GM12878 (cell line): ENCODE data around the gene FGF2. TPM values are rescaled to one million over a fixed set of nuclear protein-coding genes. Genes with fewer than 3 reads are reported as not detected.

ENCODE experiments used
- ATAC-seq: fragments of 200-7000 bp; cut with Tn5 transposase; 3 replicates; pipeline ENCODE4 v1.9.1; 2020; ENCODE audit warnings: mild to moderate bottlenecking, moderate library complexity
- BruUV-seq: library from RNA; stranded (reverse); fragments of 400-500 nt; replicated peaks from 2 replicates; lab custom pipeline; 2021; lab: Mats Ljungman, UMichigan
- CTCF ChIA-PET: fragments of 300-600 bp; sonication (Branson Sonifier 250); formaldehyde crosslinking; extraction: SDS; loops from one replicate; lab custom pipeline; 2021; ENCODE audit warnings: inconsistent platforms; lab: Yijun Ruan, JAX
- POLR2A ChIA-PET: fragments of 350-600 bp; formaldehyde crosslinking; extraction: SDS; loops from one replicate; lab custom pipeline; 2021; ENCODE audit warnings: inconsistent platforms; lab: Charles Lee
- RAD21 ChIA-PET: fragments of 300-600 bp; sonication (Branson Sonifier 250); formaldehyde crosslinking; loops from one replicate; lab custom pipeline; 2023; ENCODE audit warnings: antibody characterized with exemption; ENCODE audit not compliant: unreplicated experiment; lab: Charles Lee
- SMC1A ChIA-PET: fragments of 300-600 bp; sonication (Branson Sonifier 250); formaldehyde crosslinking; loops from one replicate; lab custom pipeline; 2023; ENCODE audit not compliant: unreplicated experiment, uncharacterized antibody; lab: Charles Lee
- DNase-seq: peaks from one replicate; pipeline ENCODE4 v3.0.0-alpha.2; 2011; ENCODE audit warnings: low read depth, low spot score
- FAIRE-seq: peaks from 3 replicates; lab custom pipeline; 2011; peaks lifted over from hg19 to GRCh38; lab: Jason Lieb, UNC
- H2AFZ ChIP-seq: 2 replicates; pipeline ENCODE4 v1.6.0; 2011; ENCODE audit warnings: low read depth, low read length, control low read depth; ENCODE audit not compliant: control insufficient read depth
- H3K27ac ChIP-seq: 2 replicates; pipeline ENCODE4 v1.5.1; 2011; ENCODE audit warnings: control low read depth; ENCODE audit not compliant: control insufficient read depth, insufficient read depth
- H3K27me3 ChIP-seq, 2 experiments: replicated peaks in 1 of 2; 2 replicates each; pipeline versions ENCODE4 v1.6.0 to v1.6.1; 2011; ENCODE audit warnings: low read length in 1 of 2; ENCODE audit not compliant: control insufficient read depth in 2 of 2, insufficient read depth in 2 of 2
- H3K36me3 ChIP-seq, 2 experiments: 2 replicates each; pipeline ENCODE4 v1.5.1; 2011; ENCODE audit warnings: low read length in 1 of 2; ENCODE audit not compliant: control insufficient read depth in 2 of 2, insufficient read depth in 2 of 2
- H3K4me1 ChIP-seq: 2 replicates; pipeline ENCODE4 v1.6.1; 2011; ENCODE audit warnings: mild to moderate bottlenecking, low read length, moderate library complexity, mixed read lengths; ENCODE audit not compliant: control insufficient read depth, insufficient read depth
- H3K4me2 ChIP-seq: 2 replicates; pipeline ENCODE4 v1.6.0; 2011; ENCODE audit warnings: control low read depth; ENCODE audit not compliant: control insufficient read depth, insufficient read depth
- H3K4me3 ChIP-seq: fragments of 200-600 bp; sonication (generic); 2 replicates; pipeline ENCODE4 v1.5.1; 2016
- H3K79me2 ChIP-seq: 2 replicates; pipeline ENCODE4 v1.6.0; 2011; ENCODE audit warnings: low read length; ENCODE audit not compliant: control insufficient read depth, insufficient read depth
- H3K9ac ChIP-seq: 2 replicates; pipeline ENCODE4 v1.8.0; 2011; ENCODE audit warnings: low read length, control low read depth, mixed read lengths; ENCODE audit not compliant: control insufficient read depth, insufficient read depth
- H3K9me3 ChIP-seq: replicated peaks from 3 replicates; pipeline ENCODE4 v1.5.1; 2011; ENCODE audit warnings: mild to moderate bottlenecking, low read length; ENCODE audit not compliant: control insufficient read depth, insufficient read depth
- H4K20me1 ChIP-seq: 2 replicates; pipeline ENCODE4 v1.6.0; 2011; ENCODE audit not compliant: control insufficient read depth, insufficient read depth
- CBX5 ChIP-seq: sonication (generic); IDR thresholded peaks from 2 replicates; pipeline ENCODE4 v1.6.1; 2016; ENCODE audit warnings: low read depth, moderate library complexity, mild to moderate bottlenecking, inconsistent platforms
- CHD1 ChIP-seq: IDR thresholded peaks from 2 replicates; pipeline ENCODE4 v1.6.1; 2012; ENCODE audit warnings: low read depth, low read length, improper control_type of control experiment
- EZH2 ChIP-seq: IDR thresholded peaks from 2 replicates; pipeline ENCODE4 v1.6.1; 2012; ENCODE audit warnings: low read depth, mild to moderate bottlenecking, control low read depth, inconsistent platforms, low read length, borderline replicate concordance; ENCODE audit not compliant: control insufficient read depth
- NFYB ChIP-seq: IDR thresholded peaks from 2 replicates; pipeline ENCODE4 v1.6.1; 2011; ENCODE audit warnings: low read depth, mild to moderate bottlenecking, low read length, improper control_type of control experiment, moderate library complexity; ENCODE audit not compliant: insufficient read depth
- NR2F1 ChIP-seq: fragments of 450-650 bp; conservative IDR thresholded peaks from 2 replicates; pipeline ENCODE4 v1.6.1; 2017; ENCODE audit warnings: mild to moderate bottlenecking
- SMARCA5 ChIP-seq: fragments of 450-650 bp; IDR thresholded peaks from 2 replicates; pipeline ENCODE4 v1.6.1; 2017; ENCODE audit warnings: mild to moderate bottlenecking
- YY1 ChIP-seq: IDR thresholded peaks from 2 replicates; pipeline ENCODE4 v1.6.1; 2011; ENCODE audit warnings: low read depth, mild to moderate bottlenecking, low read length
- WGBS: methylation state at CpG from one replicate; pipeline ENCODE4 v1.1.6; 2016; ENCODE audit warnings: low lambda C conversion rate; ENCODE audit not compliant: insufficient replicate concordance, insufficient coverage; ENCODE audit errors: missing lambda C conversion rate; 5-methylcytosine and 5-hydroxymethylcytosine counted together
- in situ Hi-C: fragments of 300-500 bp; cut with MboI; formaldehyde crosslinking; loops from 9 replicates; pipeline ENCODE4 v1.14.3; 2018; ENCODE audit warnings: mixed read lengths
- intact Hi-C: fragments of 100-400 bp; cut with micrococcal nuclease; formaldehyde crosslinking; loops from one replicate; pipeline ENCODE4 v1.14.2; 2022; ENCODE audit not compliant: unreplicated experiment
- polyA plus RNA-seq, 11 experiments: library from polyadenylated mRNA; depleted of rRNA in 4 of 11; unstranded in 6 of 11; stranded (reverse) in 5 of 11; fragments of >200 nt; fragmentation: Nextera tagmentation in 4 of 11; fragmentation: Illumina TruSeq in 1 of 11; extraction: Ambion mirVana in 4 of 11; extraction: Trizol in 1 of 11; gene quantifications; 1 replicate in 1 of 11; 2 replicates in 10 of 11; pipeline versions ENCODE4 v1.2.1 to v1.2.3, GENCODE V29; 2011 to 2016; ENCODE audit warnings: inconsistent platforms in 2 of 11, missing spikeins in 2 of 11, low read depth in 1 of 11
- total RNA-seq, 4 experiments: library from RNA; depleted of rRNA in 3 of 4; stranded (reverse); fragments of >200 nt in 3 of 4; fragmentation: Illumina TruSeq in 1 of 4; extraction: Trizol in 1 of 4; gene quantifications; 2 replicates each; pipeline versions ENCODE4 v1.2.1 to v1.2.3, GENCODE V29; 2013 to 2021
- TF ChIP-seq, protein P1 (sequence below): fragments of 450-650 bp; IDR thresholded peaks from 2 replicates; pipeline ENCODE4 v1.6.1; 2017; ENCODE audit warnings: mild to moderate bottlenecking, low read depth, inconsistent platforms; ENCODE audit not compliant: poor library complexity, severe bottlenecking

FGF2 gene
- total and polyA plus RNA-seq, 10 of the 15 experiments (the other 5 are each of a cell fraction or from before 2014, with no cell fraction given), result 0.13 to 1.7 (median 0.25) TPM

DNA sequence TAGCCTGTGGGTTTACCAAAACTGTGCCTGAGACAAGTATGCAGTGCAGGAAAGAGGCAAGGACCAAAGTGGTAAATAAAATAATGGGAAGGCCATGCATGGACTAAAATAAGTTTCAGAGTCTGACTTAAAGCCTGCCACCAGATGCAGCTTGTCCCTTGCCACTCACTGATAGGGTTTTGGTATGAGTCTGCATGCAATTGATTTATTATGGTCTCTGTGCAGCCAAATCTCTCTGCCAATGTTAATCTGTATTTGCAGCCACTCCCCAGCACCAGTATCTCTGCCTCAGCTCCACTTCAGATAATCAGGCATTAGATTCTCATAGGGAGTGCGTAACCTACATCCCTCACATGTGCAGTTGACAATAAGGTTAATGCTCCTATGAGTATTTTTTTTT lies 5.5 kb upstream of the FGF2 start (continued):
- TF ChIP-seq NR2F1, result no peak
- TF ChIP-seq EZH2, result no peak
- no peak for TF ChIP-seq CHD1
- no peak for TF ChIP-seq NFYB
- no peak for TF ChIP-seq YY1

DNA sequence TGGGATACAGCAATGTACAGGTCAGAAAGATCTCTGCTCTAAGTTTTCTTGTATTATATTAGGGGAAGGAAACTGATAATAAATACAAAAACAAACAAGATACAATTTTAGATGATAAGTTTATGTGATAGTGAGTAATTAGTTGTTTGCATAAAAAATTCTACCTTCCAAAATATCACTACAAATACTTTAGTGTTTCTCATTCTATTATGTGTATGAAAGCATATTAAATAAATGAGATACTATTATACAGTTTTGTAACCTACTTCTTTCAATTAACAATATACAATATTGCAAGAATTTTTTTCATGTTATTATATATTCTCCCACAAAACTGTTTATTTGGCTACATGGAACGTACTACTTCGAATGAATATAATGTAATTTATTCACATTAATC lies 4.2 kb upstream of the FGF2 start:
- SMC1A ChIA-PET, result interaction anchor here (0.6 kb wide), 1 partner anchor 32 kb away, joined by 3 read pairs; no protein-coding TSS in a partner anchor
- H3K27ac ChIP-seq, result no peak overlapping the region
- no peaks in the 10 kb centered on the region for H3K79me2 ChIP-seq
- no peak overlapping the region for H2AFZ ChIP-seq
- 91% methylated on average over 2 of the region's 2 CpGs for WGBS
- FAIRE-seq (no peak), ATAC-seq (no peak), DNase-seq (no peak)
- no peak overlapping the region for H3K4me2 ChIP-seq
- H3K4me3 ChIP-seq, result no peak overlapping the region
- CTCF ChIA-PET, result no interaction called here
- POLR2A ChIA-PET, result no interaction called here
- in situ Hi-C loops, result no loop called here
- no peaks in the 10 kb centered on the region for H4K20me1 ChIP-seq
- no TSS peak for BruUV-seq
- intact Hi-C loops, result loop anchor here (10.0 kb wide), 1 partner anchor 188 kb away; no protein-coding TSS in a partner anchor
- no peaks in the 10 kb centered on the region for H3K36me3 ChIP-seq
- no peaks in the 10 kb centered on the region; a peak in 1 of 4 replicates for H3K27me3 ChIP-seq
- H3K9me3 ChIP-seq, result no peaks in the 10 kb centered on the region
- RAD21 ChIA-PET, result no interaction called here
- TF ChIP-seq, protein P1, sequence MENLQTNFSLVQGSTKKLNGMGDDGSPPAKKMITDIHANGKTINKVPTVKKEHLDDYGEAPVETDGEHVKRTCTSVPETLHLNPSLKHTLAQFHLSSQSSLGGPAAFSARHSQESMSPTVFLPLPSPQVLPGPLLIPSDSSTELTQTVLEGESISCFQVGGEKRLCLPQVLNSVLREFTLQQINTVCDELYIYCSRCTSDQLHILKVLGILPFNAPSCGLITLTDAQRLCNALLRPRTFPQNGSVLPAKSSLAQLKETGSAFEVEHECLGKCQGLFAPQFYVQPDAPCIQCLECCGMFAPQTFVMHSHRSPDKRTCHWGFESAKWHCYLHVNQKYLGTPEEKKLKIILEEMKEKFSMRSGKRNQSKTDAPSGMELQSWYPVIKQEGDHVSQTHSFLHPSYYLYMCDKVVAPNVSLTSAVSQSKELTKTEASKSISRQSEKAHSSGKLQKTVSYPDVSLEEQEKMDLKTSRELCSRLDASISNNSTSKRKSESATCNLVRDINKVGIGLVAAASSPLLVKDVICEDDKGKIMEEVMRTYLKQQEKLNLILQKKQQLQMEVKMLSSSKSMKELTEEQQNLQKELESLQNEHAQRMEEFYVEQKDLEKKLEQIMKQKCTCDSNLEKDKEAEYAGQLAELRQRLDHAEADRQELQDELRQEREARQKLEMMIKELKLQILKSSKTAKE, result no peak
- TF ChIP-seq CBX5 (no peak), SMARCA5 (no peak)
- no peaks in the 10 kb centered on the region for H3K4me1 ChIP-seq
- H3K9ac ChIP-seq, result no peak overlapping the region
